ENCODE results near the gene ZNF438. TPM values are rescaled to one million over a fixed set of nuclear protein-coding genes. Genes with fewer than 3 reads are reported as not detected.
"Not testable (repeated sequence)": the region's sequence is repeated elsewhere in the genome, so short reads cannot be mapped to it uniquely, and the experiment has no call there.

ZNF438 gene
- total RNA-seq, 1 experiment from 2014 or later = 0.83 TPM

DNA sequence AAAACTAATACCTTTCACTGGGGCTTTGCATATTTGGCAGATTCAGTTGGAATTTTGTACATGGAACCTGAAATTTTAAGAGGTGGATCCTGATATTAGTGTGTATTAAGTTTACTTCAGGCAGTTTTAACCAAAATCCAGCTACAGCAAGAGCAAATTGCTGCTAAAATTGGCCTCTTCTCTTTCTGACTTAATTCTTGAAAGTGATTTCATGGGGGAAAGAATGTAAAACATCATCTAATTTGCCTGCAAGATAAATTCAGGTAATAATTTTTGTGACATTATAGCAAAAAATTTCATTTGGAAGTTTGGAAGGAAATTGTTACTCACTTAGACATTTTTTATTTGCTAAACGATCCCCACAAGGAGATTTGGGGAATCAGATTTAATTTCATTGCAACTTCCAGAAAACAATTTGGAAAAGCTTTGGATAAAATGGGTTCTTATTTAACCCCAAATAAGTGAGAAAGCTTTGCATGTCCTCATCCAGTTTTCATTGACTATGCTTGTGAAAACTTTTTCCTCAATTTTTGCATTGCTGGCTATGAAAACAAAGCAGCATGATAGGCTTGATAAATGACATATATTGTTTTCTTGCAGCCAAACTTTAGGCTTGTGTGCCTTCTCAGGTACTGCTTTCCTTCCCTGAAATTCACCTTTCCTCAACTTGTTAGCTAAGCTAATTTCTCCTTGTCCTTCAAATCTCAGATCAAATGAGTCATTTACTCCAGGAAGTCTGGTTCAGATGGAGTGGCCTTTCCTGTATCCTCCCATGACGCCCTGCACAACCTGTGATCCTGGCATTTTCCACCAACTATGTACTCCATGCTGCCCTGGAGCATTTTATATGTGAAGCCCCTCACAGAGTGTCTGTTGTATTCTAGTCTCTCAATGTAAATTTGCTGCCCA lies 27.4 kb upstream of the ZNF438 start:
- TF ChIP-seq CTCF (conservative IDR thresholded peaks at IDR 0.05) = no peak
- H3K79me1 ChIP-seq (ENCODE audit: insufficient read depth, low read depth, low read length, poor library complexity, severe bottlenecking) = no peaks in the 10 kb centered on the region
- no peak overlapping the region for H4K5ac ChIP-seq (ENCODE audit: insufficient read length, low read depth, low read length)
- H3K36me3 Mint-ChIP-seq (ENCODE audit: insufficient read depth in 1 of 3, low read depth in 3 of 3) = peaks cover 0 to 3% (median 0%) of the 10 kb centered on the region in 3 experiments; a peak in 2 of 7 replicates
- H3T11ph ChIP-seq (ENCODE audit: low read length) = no peak overlapping the region
- no peak overlapping the region for H2AFZ ChIP-seq (ENCODE audit: low read length)
- H3K4me2 ChIP-seq (ENCODE audit: insufficient read depth, insufficient read length, low read length) = no peak overlapping the region
- H2BK120ac ChIP-seq (ENCODE audit: low read depth, low read length, poor library complexity, severe bottlenecking) = no peak overlapping the region
- no peaks in the 10 kb centered on the region for H3K79me2 ChIP-seq (ENCODE audit: insufficient read depth, low read length)
- no peak overlapping the region for H4K91ac ChIP-seq (ENCODE audit: insufficient read length, low read depth, low read length)
- no peaks in the 10 kb centered on the region for H4K20me1 ChIP-seq (ENCODE audit: control insufficient read depth, insufficient read depth, insufficient read length)
- no peak overlapping the region for H3K14ac ChIP-seq (ENCODE audit: insufficient read depth, low read length)
- peaks cover 0 to 3% of the 10 kb centered on the region in 2 experiments; a peak in 1 of 5 replicates for H3K9me3 Mint-ChIP-seq
- H2BK15ac ChIP-seq (ENCODE audit: low read depth, low read length) = no peak overlapping the region
- H2BK12ac ChIP-seq (ENCODE audit: insufficient read length, low read depth, low read length) = no peak overlapping the region
- no peak for DNase-seq
- no peak overlapping the region for H3K56ac ChIP-seq (ENCODE audit: insufficient read length, low read depth, low read length)
- no peaks in the 10 kb centered on the region for H3K4me1 Mint-ChIP-seq
- H2BK5ac ChIP-seq (ENCODE audit: insufficient read length, low read length) = no peak overlapping the region
- no peak overlapping the region for H4K8ac ChIP-seq (replicated peaks; ENCODE audit: insufficient read length, low read depth, low read length)
- no peak overlapping the region for H2BK20ac ChIP-seq (ENCODE audit: low read depth, low read length, poor library complexity, severe bottlenecking)
- H3K9me3 ChIP-seq (ENCODE audit: control insufficient read depth, low read depth, low read length) = no peaks in the 10 kb centered on the region
- H3K4ac ChIP-seq (ENCODE audit: low read depth, low read length) = no peak overlapping the region
- H2AK5ac ChIP-seq (ENCODE audit: insufficient read length, low read length) = no peak overlapping the region
- H3K27me3 ChIP-seq (ENCODE audit: insufficient read depth, low read length) = no peaks in the 10 kb centered on the region
- H3K27ac Mint-ChIP-seq = no peak overlapping the region; a peak in 1 of 7 replicates
- no peak overlapping the region for H3K18ac ChIP-seq (ENCODE audit: insufficient read length, low read depth, low read length)
- H3K9ac ChIP-seq (ENCODE audit: extremely low read depth, insufficient read length, low read length) = no peak overlapping the region
- no peaks in the 10 kb centered on the region for H3K27me3 Mint-ChIP-seq (ENCODE audit: low read depth)
- no CpG with 5 or more reads among the region's 2 CpGs for WGBS (ENCODE audit: extremely low coverage, insufficient read length, low lambda C conversion rate)
- no peaks in the 10 kb centered on the region for H3K23me2 ChIP-seq (ENCODE audit: insufficient read length, low read depth, low read length, poor library complexity, severe bottlenecking)
- H3K4me3 Mint-ChIP-seq = no peak overlapping the region
- no peak overlapping the region for H3K23ac ChIP-seq (ENCODE audit: insufficient read length, low read depth, low read length)
- H3K27ac ChIP-seq (ENCODE audit: insufficient read length, low read depth, low read length) = no peak overlapping the region
- no peaks in the 10 kb centered on the region for H3K4me1 ChIP-seq (ENCODE audit: insufficient read depth, low read length)

DNA sequence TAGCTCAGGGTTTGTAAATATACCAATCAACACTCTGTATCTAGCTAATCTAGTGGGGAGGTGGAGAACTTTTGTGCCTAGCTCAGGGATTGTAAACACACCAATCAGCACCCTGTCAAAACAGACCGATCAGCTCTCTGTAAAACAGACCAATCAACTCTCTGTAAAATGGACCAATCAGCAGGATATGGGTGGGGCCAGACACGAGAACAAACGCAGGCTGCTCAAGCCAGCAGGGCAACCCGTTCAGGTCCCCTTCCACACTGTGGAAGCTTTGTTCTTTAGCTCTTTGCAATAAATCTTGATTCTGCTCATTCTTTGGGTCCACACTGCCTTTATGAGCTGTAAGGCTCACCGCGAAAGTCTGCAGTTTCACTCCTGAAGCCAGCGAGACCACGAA lies 25.0 kb upstream of the ZNF438 start:
- not testable (repeated sequence) for H2AK5ac ChIP-seq (ENCODE audit: insufficient read length, low read length); H3K56ac ChIP-seq (ENCODE audit: insufficient read length, low read depth, low read length); H3K27ac ChIP-seq (ENCODE audit: insufficient read length, low read depth, low read length); H2BK120ac ChIP-seq (ENCODE audit: low read depth, low read length, poor library complexity, severe bottlenecking); H3K4me2 ChIP-seq (ENCODE audit: insufficient read depth, insufficient read length, low read length); H3K4me1 ChIP-seq (ENCODE audit: insufficient read depth, low read length); H4K20me1 ChIP-seq (ENCODE audit: control insufficient read depth, insufficient read depth, insufficient read length); H2BK20ac ChIP-seq (ENCODE audit: low read depth, low read length, poor library complexity, severe bottlenecking); H2AFZ ChIP-seq (ENCODE audit: low read length); H2BK12ac ChIP-seq (ENCODE audit: insufficient read length, low read depth, low read length); H2BK15ac ChIP-seq (ENCODE audit: low read depth, low read length); H2BK5ac ChIP-seq (ENCODE audit: insufficient read length, low read length); H3K79me2 ChIP-seq (ENCODE audit: insufficient read depth, low read length); H3K23me2 ChIP-seq (ENCODE audit: insufficient read length, low read depth, low read length, poor library complexity, severe bottlenecking); H3K9ac ChIP-seq (ENCODE audit: extremely low read depth, insufficient read length, low read length); H3K9me3 Mint-ChIP-seq; H3K27me3 Mint-ChIP-seq (ENCODE audit: low read depth); H3T11ph ChIP-seq (ENCODE audit: low read length); H3K4me3 Mint-ChIP-seq; H3K79me1 ChIP-seq (ENCODE audit: insufficient read depth, low read depth, low read length, poor library complexity, severe bottlenecking); DNase-seq; H3K27ac Mint-ChIP-seq; H3K14ac ChIP-seq (ENCODE audit: insufficient read depth, low read length); H4K5ac ChIP-seq (ENCODE audit: insufficient read length, low read depth, low read length); H3K4me1 Mint-ChIP-seq; H3K18ac ChIP-seq (ENCODE audit: insufficient read length, low read depth, low read length); H4K8ac ChIP-seq (replicated peaks; ENCODE audit: insufficient read length, low read depth, low read length); H3K27me3 ChIP-seq (ENCODE audit: insufficient read depth, low read length); H3K4ac ChIP-seq (ENCODE audit: low read depth, low read length); H3K9me3 ChIP-seq (ENCODE audit: control insufficient read depth, low read depth, low read length); H3K23ac ChIP-seq (ENCODE audit: insufficient read length, low read depth, low read length); H3K36me3 Mint-ChIP-seq (ENCODE audit: insufficient read depth in 1 of 3, low read depth in 3 of 3); H4K91ac ChIP-seq (ENCODE audit: insufficient read length, low read depth, low read length)
- WGBS (ENCODE audit: extremely low coverage, insufficient read length, low lambda C conversion rate) = no CpG with 5 or more reads among the region's 8 CpGs
